ENCODE data around the gene STX16. TPM values are rescaled to one million over a fixed set of nuclear protein-coding genes. Genes with fewer than 3 reads are reported as not detected.

Gene STX16
- total RNA-seq, 1 experiment from 2014 or later = 86.0 TPM

GRCh38 chr20:58711266-58712051 is 60.4 kb downstream of the STX16 start:
- no peak overlapping the region for H3K4me3 Mint-ChIP-seq (ENCODE audit: low read depth, unreplicated experiment)
- TF ChIP-seq CTCF (IDR thresholded peaks at IDR 0.05; ENCODE audit: unreplicated experiment) = no peak
- CTCF ChIA-PET = no interaction called here
- peaks cover 6% of the 10 kb centered on the region for H3K36me3 Mint-ChIP-seq (ENCODE audit: insufficient read depth, unreplicated experiment)
- no peak overlapping the region for H3K27ac Mint-ChIP-seq (ENCODE audit: unreplicated experiment)
- no peaks in the 10 kb centered on the region for H3K4me1 Mint-ChIP-seq (ENCODE audit: low read depth, unreplicated experiment)
- H3K9me3 Mint-ChIP-seq (ENCODE audit: low read depth, unreplicated experiment) = no peaks in the 10 kb centered on the region
- intact Hi-C loops (cut with micrococcal nuclease; ENCODE audit: unreplicated experiment) = no loop called here
- H3K27me3 Mint-ChIP-seq (ENCODE audit: unreplicated experiment) = no peaks in the 10 kb centered on the region
- DNase-seq = no peak
- BruUV-seq (replicated peaks) = no TSS peak

GRCh38 chr20:58712151-58712791 is 61.2 kb downstream of the STX16 start:
- BruUV-seq (replicated peaks) = no TSS peak
- no peak for TF ChIP-seq CTCF (IDR thresholded peaks at IDR 0.05; ENCODE audit: unreplicated experiment)
- Mint-ChIP-seq H3K9me3 (ENCODE audit: low read depth, unreplicated experiment) (no peaks in the 10 kb centered on the region), H3K4me3 (ENCODE audit: low read depth, unreplicated experiment) (no peak overlapping the region), H3K4me1 (ENCODE audit: low read depth, unreplicated experiment) (no peaks in the 10 kb centered on the region), H3K27me3 (ENCODE audit: unreplicated experiment) (no peaks in the 10 kb centered on the region), H3K27ac (ENCODE audit: unreplicated experiment) (no peak overlapping the region), H3K36me3 (ENCODE audit: insufficient read depth, unreplicated experiment) (peaks cover 9% of the 10 kb centered on the region)
- CTCF ChIA-PET = no interaction called here
- no peak for DNase-seq
- intact Hi-C loops (cut with micrococcal nuclease; ENCODE audit: unreplicated experiment) = no loop called here

GRCh38 chr20:58712806-58713731 is 62.0 kb downstream of the STX16 start:
- no TSS peak for BruUV-seq (replicated peaks)
- H3K36me3 Mint-ChIP-seq (ENCODE audit: insufficient read depth, unreplicated experiment) = peaks cover 9% of the 10 kb centered on the region
- no peak overlapping the region for H3K4me3 Mint-ChIP-seq (ENCODE audit: low read depth, unreplicated experiment)
- no peak for TF ChIP-seq CTCF (IDR thresholded peaks at IDR 0.05; ENCODE audit: unreplicated experiment)
- no peak overlapping the region for H3K27ac Mint-ChIP-seq (ENCODE audit: unreplicated experiment)
- H3K4me1 Mint-ChIP-seq (ENCODE audit: low read depth, unreplicated experiment) = no peaks in the 10 kb centered on the region
- no peaks in the 10 kb centered on the region for H3K9me3 Mint-ChIP-seq (ENCODE audit: low read depth, unreplicated experiment)
- CTCF ChIA-PET = no interaction called here
- intact Hi-C loops (cut with micrococcal nuclease; ENCODE audit: unreplicated experiment) = no loop called here
- no peaks in the 10 kb centered on the region for H3K27me3 Mint-ChIP-seq (ENCODE audit: unreplicated experiment)
- DNase-seq = no peak

GRCh38 chr20:58713801-58714339 is 62.8 kb downstream of the STX16 start:
- peaks cover 2% of the 10 kb centered on the region for H3K27me3 Mint-ChIP-seq (ENCODE audit: unreplicated experiment)
- peaks cover 9% of the 10 kb centered on the region for H3K36me3 Mint-ChIP-seq (ENCODE audit: insufficient read depth, unreplicated experiment)
- DNase-seq = no peak
- no peaks in the 10 kb centered on the region for H3K9me3 Mint-ChIP-seq (ENCODE audit: low read depth, unreplicated experiment)
- H3K4me3 Mint-ChIP-seq (ENCODE audit: low read depth, unreplicated experiment) = no peak overlapping the region
- TF ChIP-seq CTCF (IDR thresholded peaks at IDR 0.05; ENCODE audit: unreplicated experiment) = no peak
- intact Hi-C loops (cut with micrococcal nuclease; ENCODE audit: unreplicated experiment) = no loop called here
- no peak overlapping the region for H3K27ac Mint-ChIP-seq (ENCODE audit: unreplicated experiment)
- no TSS peak for BruUV-seq (replicated peaks)
- CTCF ChIA-PET = no interaction called here
- H3K4me1 Mint-ChIP-seq (ENCODE audit: low read depth, unreplicated experiment) = no peaks in the 10 kb centered on the region
